Colonic mucosa (tissue), 4 donors: ENCODE measurements around the gene EEF1A1. TPM values are rescaled to one million over a fixed set of nuclear protein-coding genes. Genes with fewer than 3 reads are reported as not detected.

Experiments
- DNase-seq: peaks from one replicate; pipeline ENCODE4 v3.0.0-alpha.2; 2020
- H3K27ac ChIP-seq: fragments of 200-600 bp; one replicate; pipeline ENCODE4 v1.8.0; 2021
- H3K27me3 ChIP-seq: fragments of 200-600 bp; one replicate; pipeline ENCODE4 v1.8.0; 2021
- H3K36me3 ChIP-seq: fragments of 200-600 bp; one replicate; pipeline ENCODE4 v1.8.0; 2021
- H3K4me1 ChIP-seq: fragments of 200-600 bp; one replicate; pipeline ENCODE4 v1.8.0; 2021; ENCODE audit warnings: mild to moderate bottlenecking
- H3K4me3 ChIP-seq: fragments of 200-600 bp; one replicate; pipeline ENCODE4 v1.8.0; 2021
- H3K9ac ChIP-seq, 2 donors: one replicate each; pipeline ENCODE4 v1.7.0; 2013; ENCODE audit warnings: control low read depth in 2 of 2, low read depth in 2 of 2, low read length in 2 of 2
- H3K9me3 ChIP-seq: fragments of 200-600 bp; one replicate; pipeline ENCODE4 v1.8.0; 2021
- CTCF ChIP-seq: fragments of 200-600 bp; IDR thresholded peaks from one replicate; pipeline ENCODE4 v1.8.0; 2022; ENCODE audit warnings: antibody characterized with exemption, mild to moderate bottlenecking
- intact Hi-C: fragments of 100-400 bp; cut with DNase I; formaldehyde crosslinking; loops from one replicate; pipeline ENCODE4 v1.14.1; 2022
- total RNA-seq, 2 donors: library from RNA; stranded (reverse); fragmentation: NEBNext Ultra II Directional in 1 of 2; extraction: Animal tissue kit (Norgen Biotek cat#: 25700) in 1 of 2; gene quantifications; one replicate each; pipeline ENCODE4 v1.2.1, GENCODE V29; 2021
- donor health status: healthy.
- donor health status: DM: no; HTN: no; CAD: no.
- donor health status: DM: no; HTN: no; CAD: no.

The EEF1A1 gene
- total RNA-seq, 2 donors from 2014 or later: 7,049 to 8,990 TPM

GRCh38 chr6:73471686-73472290 is 49.0 kb downstream of the EEF1A1 start:
- Histone ChIP-seq H3K9ac (no peak overlapping the region), H3K9me3 (no peaks in the 10 kb centered on the region), H3K36me3 (peaks cover 4% of the 10 kb centered on the region), H3K27ac (peak overlapping the region; percentile 5), H3K4me1 (no peaks in the 10 kb centered on the region), H3K27me3 (no peaks in the 10 kb centered on the region), H3K4me3 (no peak overlapping the region)
- no peak for TF ChIP-seq CTCF
- intact Hi-C loops: no loop called here
- DNase-seq: no peak

Other genes with a start within 250 kb of the EEF1A1 start
- gene DPPA5, start 166.8 kb downstream of the EEF1A1 start, total RNA-seq: not detected
- not detected for gene KHDC3L, start 158.4 kb downstream of the EEF1A1 start, total RNA-seq
- gene OOEP, start 151.1 kb downstream of the EEF1A1 start, total RNA-seq: not detected
- gene DDX43, start 126.2 kb downstream of the EEF1A1 start, total RNA-seq: under 1 TPM in 1 of 2 donors, not detected in 1; 0.16 TPM
- gene CGAS, start 68.7 kb downstream of the EEF1A1 start, total RNA-seq: 1 to 10 TPM; 4.1 to 5.6 TPM
- gene MTO1, start 59.3 kb downstream of the EEF1A1 start, total RNA-seq: 10 to 100 TPM; 25.5 to 29.2 TPM
- 10 to 100 TPM; 24.4 to 41.5 TPM for gene SLC17A5, start 133.0 kb upstream of the EEF1A1 start, total RNA-seq
- gene CD109, start 175.2 kb upstream of the EEF1A1 start, total RNA-seq: 1 to 10 TPM; 1.1 to 4.5 TPM